ENCODE data around the gene TTLL11. TPM values are rescaled to one million over a fixed set of nuclear protein-coding genes. Genes with fewer than 3 reads are reported as not detected.

Gene TTLL11
- total and polyA plus RNA-seq, 4 donors: 3.6 to 7.8 (median 5.9) TPM

DNA sequence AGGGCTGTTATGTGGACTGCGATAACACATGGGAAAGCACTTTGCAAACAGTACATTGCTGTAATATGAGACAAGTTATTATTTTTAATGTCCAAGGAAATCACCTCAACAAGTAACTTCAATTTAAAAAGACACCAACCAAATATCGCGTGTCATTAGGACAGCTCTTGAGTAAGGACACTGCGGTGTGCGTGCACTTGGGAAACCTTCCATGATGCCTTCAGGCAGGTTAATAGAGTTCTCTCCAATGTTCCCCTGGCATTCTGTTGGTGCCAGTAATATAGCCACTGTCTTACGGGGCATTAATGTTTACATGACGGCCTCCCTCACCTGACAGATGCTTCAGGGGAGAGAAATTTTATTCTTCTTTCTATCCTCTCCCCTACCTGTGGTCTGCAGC lies 42.9 kb downstream of the TTLL11 start:
- Histone ChIP-seq H3K9me3 (ENCODE audit: control insufficient read depth in 4 of 4, insufficient read depth in 3 of 4, low read length in 3 of 4) (no peaks in the 10 kb centered on the region), H3K27me3 (ENCODE audit: control insufficient read depth in 3 of 3, insufficient read depth in 3 of 3, low read length in 2 of 3) (no peaks in the 10 kb centered on the region), H3K4me3 (no peak overlapping the region), H3K36me3 (ENCODE audit: control insufficient read depth in 4 of 4, insufficient read depth in 4 of 4, low read length in 4 of 4) (no peaks in the 10 kb centered on the region), H3K4me1 (ENCODE audit: control insufficient read depth in 5 of 5, insufficient read depth in 5 of 5, low read length in 5 of 5) (peaks cover 0 to 2% (median 0%) of the 10 kb centered on the region in 5 donors), H3K9ac (ENCODE audit: insufficient read depth in 1 of 2, low read length in 2 of 2) (no peak overlapping the region), H3K27ac (ENCODE audit: low read depth in 1 of 2, low read length in 1 of 2) (no peak overlapping the region)
- ATAC-seq (ENCODE audit: insufficient read depth, low FRiP score) (no peak), DNase-seq (no peak)
- 94 to 96% methylated on average over 7 of the region's 7 CpGs for WGBS, 2 donors
- TF ChIP-seq, protein P1, sequence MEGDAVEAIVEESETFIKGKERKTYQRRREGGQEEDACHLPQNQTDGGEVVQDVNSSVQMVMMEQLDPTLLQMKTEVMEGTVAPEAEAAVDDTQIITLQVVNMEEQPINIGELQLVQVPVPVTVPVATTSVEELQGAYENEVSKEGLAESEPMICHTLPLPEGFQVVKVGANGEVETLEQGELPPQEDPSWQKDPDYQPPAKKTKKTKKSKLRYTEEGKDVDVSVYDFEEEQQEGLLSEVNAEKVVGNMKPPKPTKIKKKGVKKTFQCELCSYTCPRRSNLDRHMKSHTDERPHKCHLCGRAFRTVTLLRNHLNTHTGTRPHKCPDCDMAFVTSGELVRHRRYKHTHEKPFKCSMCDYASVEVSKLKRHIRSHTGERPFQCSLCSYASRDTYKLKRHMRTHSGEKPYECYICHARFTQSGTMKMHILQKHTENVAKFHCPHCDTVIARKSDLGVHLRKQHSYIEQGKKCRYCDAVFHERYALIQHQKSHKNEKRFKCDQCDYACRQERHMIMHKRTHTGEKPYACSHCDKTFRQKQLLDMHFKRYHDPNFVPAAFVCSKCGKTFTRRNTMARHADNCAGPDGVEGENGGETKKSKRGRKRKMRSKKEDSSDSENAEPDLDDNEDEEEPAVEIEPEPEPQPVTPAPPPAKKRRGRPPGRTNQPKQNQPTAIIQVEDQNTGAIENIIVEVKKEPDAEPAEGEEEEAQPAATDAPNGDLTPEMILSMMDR (IDR thresholded peaks at IDR 0.05; ENCODE audit: control extremely low read depth, extremely low read depth): no peak

DNA sequence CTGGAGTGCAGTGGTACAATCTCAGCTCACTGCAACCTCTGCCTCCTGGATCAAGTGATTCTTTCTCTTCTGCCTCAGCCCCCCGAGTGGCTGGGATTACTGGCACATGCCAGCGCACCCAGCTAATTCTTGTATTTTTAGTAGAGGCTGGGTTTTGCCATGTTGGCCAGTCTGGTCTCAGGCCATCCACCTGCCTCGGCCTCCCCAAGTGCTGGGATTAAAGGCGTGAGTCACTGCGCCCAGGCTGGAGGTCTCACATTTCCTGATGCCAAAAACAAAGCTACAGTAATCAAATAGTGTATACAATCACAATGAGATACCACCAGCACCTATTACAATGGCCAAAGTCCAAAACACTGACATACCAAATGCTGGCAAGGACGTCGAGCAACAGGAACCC lies 51.1 kb downstream of the TTLL11 start:
- H3K27ac ChIP-seq (ENCODE audit: low read depth in 1 of 2, low read length in 1 of 2): no peak overlapping the region
- no peak for DNase-seq
- H3K4me3 ChIP-seq: no peak overlapping the region
- no peaks in the 10 kb centered on the region for H3K9me3 ChIP-seq (ENCODE audit: control insufficient read depth in 4 of 4, insufficient read depth in 3 of 4, low read length in 3 of 4)
- H3K36me3 ChIP-seq (ENCODE audit: control insufficient read depth in 4 of 4, insufficient read depth in 4 of 4, low read length in 4 of 4): peaks cover 3 to 9% (median 4%) of the 10 kb centered on the region in 4 donors
- TF ChIP-seq, protein P1 (IDR thresholded peaks at IDR 0.05; ENCODE audit: control extremely low read depth, extremely low read depth): no peak
- H3K27me3 ChIP-seq (ENCODE audit: control insufficient read depth in 3 of 3, insufficient read depth in 3 of 3, low read length in 2 of 3): no peaks in the 10 kb centered on the region
- no peak for ATAC-seq (ENCODE audit: insufficient read depth, low FRiP score)
- no peak overlapping the region for H3K9ac ChIP-seq (ENCODE audit: insufficient read depth in 1 of 2, low read length in 2 of 2)
- 89 to 92% methylated on average over 7 of the region's 7 CpGs for WGBS, 2 donors
- peaks cover 0 to 12% (median 0%) of the 10 kb centered on the region in 5 donors for H3K4me1 ChIP-seq (ENCODE audit: control insufficient read depth in 5 of 5, insufficient read depth in 5 of 5, low read length in 5 of 5)

DNA sequence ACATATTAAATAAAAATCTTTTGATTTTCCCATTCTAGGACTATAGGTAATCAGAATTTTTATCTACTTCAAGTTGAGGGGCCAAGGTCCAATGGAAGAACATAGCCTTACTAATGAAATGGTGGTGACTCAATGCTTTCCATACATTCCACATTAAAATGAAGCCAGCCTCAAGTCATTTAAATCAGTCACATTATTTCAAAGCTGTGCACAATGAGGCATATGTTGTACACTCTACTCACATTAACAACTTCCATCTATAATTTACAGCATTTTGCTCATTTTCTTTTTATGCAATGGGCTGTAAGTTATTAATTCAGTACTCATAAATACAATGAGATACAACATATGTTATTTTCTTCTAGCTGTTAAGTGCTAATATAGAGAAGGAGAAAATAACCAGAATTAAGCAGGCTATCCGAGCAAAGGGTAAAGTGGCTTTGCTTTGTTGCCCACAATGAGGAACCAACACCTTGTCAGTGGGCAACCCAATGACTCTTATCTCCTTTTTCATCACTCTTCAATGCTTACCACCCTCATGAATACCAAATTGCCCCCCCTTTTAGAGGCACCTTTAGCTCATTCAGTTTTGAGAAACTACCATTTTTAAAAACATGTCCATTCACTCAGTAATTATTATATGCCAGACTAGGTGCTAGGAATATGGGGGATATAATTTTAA lies 52.4 kb downstream of the TTLL11 start:
- H3K9ac ChIP-seq (ENCODE audit: insufficient read depth in 1 of 2, low read length in 2 of 2): no peak overlapping the region
- 0 to 37% methylated on average over 1 of the region's 1 CpG for WGBS, 2 donors
- H3K9me3 ChIP-seq (ENCODE audit: control insufficient read depth in 4 of 4, insufficient read depth in 3 of 4, low read length in 3 of 4): no peaks in the 10 kb centered on the region
- DNase-seq (no peak), ATAC-seq (ENCODE audit: insufficient read depth, low FRiP score) (no peak)
- no peak overlapping the region for H3K4me3 ChIP-seq
- H3K27me3 ChIP-seq (ENCODE audit: control insufficient read depth in 3 of 3, insufficient read depth in 3 of 3, low read length in 2 of 3): no peaks in the 10 kb centered on the region
- H3K36me3 ChIP-seq (ENCODE audit: control insufficient read depth in 4 of 4, insufficient read depth in 4 of 4, low read length in 4 of 4): peaks cover 3 to 9% (median 4%) of the 10 kb centered on the region in 4 donors
- no peak overlapping the region for H3K27ac ChIP-seq (ENCODE audit: low read depth in 1 of 2, low read length in 1 of 2)
- TF ChIP-seq, protein P1 (IDR thresholded peaks at IDR 0.05; ENCODE audit: control extremely low read depth, extremely low read depth): no peak
- peaks cover 0 to 12% (median 0%) of the 10 kb centered on the region in 5 donors for H3K4me1 ChIP-seq (ENCODE audit: control insufficient read depth in 5 of 5, insufficient read depth in 5 of 5, low read length in 5 of 5)
